GM19324 (cell line): ENCODE measurements around the gene ADA.
"Not testable (repeated sequence)": the region's sequence is repeated elsewhere in the genome, so short reads cannot be mapped to it uniquely, and the experiment has no call there.

ENCODE experiments used
- ATAC-seq: cut with Tn5 transposase; IDR thresholded peaks from one replicate; pipeline ENCODE4 v1.9.1; 2021; ENCODE audit warnings: mild to moderate bottlenecking, moderate library complexity; ENCODE audit not compliant: unreplicated experiment, low FRiP score

ADA gene

DNA sequence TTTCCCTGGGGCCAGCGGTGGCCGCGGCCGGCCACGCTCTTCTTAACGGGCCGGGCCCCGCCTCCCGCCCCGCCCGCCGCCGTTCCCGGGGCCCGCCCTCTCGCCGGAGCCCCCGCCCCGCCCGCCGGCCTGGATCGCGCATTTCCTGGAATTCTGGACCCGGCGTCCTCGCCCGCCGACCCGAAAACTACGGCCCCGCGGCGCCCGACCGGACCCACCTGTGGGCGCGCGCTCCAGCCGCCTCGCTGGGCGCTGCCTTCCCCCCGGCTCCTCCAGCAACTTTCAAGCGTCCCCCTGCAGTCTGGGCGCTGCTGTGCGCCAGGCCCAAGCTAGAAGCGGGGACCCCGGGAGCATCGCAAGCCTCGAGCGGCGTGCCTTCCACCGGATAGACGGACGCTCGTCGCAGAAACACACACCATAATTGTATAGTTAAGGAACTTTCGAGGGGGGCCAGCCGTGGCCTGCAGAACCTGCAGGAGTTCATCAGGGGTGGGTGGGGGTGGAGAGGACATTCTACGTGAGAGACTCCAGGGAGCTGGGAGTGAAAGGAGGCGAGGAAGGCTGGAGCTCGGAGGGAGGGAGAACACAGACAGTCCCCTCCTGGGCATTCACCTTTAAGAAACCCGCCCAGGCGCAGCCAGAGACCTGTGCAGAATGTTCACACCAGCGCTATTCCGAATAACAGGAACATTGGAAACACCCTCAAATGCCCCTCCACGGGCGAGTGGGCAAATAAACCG lies at the start of gene ADA:
TSS of gene ADA (minus strand) at position 16 of the 740 bp plus-strand sequence. CDS start 92 bp downstream, outside the sequence.
- no peak for ATAC-seq

DNA sequence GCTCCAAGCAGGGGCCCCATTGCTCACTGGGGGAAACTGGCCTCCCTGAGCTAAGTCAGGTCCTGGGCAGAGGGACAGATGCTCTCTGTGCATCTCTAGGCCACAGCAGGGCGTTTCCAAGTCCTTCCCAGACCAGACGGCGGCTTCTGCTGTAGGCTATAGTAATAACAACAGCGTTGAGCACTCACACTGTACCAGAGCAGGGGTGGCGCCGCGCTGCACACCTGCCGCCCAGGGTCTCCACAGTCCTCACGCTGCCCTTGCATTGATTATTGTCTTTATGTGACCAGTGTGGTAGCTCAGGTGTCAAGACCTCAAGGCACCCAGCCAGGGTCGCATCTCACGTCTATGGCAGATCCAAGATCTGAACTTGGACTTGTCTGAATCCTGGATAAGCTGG lies 48.8 kb upstream of the ADA start:
- ATAC-seq = no peak

DNA sequence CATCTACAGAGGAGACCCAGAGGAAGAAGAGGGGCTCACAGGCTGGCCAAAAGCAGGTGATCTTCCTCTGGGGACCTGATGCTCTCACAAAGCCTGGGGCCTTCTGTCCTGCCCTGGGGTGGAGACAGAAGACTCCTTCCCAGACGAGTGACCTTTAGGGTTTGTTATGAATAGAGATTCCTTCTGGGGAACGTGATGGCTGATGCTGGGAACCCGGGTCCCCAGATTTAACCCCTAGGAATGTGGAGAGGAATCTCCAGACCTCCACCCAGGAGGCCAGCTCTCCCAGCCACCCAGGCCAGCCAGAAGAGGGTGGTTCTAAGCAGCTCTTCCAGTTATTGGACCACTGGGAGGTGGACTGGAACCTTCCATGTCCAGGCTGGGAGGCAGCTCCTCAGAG lies 46.9 kb upstream of the ADA start:
- no peak for ATAC-seq

DNA sequence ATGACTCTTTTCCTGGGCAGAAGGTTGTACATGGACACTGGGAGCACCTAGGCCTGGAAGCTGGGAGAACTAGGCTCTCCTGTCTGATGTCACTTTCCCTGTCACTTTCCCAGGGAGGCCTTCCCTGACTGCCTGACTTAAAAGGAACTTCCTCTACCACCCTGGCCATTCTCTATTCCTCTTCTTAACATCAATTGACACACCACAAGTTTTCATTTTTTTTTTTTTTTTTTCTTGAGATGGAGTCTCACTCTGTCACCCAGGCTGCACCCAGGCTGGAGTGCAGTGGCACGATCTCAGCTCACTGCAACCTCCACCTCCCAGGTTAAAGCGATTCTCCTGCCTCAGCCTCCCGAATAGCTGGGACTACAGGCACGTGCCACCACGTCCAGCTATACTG lies 45.5 kb upstream of the ADA start:
- ATAC-seq = not testable (repeated sequence)

DNA sequence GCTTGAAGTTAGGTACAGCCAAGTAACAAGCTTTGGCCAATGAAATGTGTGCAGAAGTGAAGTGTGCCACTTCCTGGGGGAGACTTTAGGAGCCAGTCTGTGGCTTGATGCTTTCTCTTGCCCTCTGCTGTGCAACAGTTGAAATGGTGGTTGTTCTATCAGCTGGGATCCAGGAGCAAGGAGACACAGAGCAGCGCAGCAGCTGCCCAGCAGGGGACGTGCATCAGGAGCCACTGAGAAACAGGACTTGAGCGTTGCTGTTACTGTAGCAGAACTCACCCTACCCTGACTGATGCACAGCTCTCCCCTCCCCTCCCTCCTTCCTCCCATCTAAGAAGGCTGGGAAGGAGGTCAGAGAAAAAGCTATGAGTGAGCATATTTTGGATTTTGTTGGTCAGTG lies 44.8 kb upstream of the ADA start:
- ATAC-seq = no peak

DNA sequence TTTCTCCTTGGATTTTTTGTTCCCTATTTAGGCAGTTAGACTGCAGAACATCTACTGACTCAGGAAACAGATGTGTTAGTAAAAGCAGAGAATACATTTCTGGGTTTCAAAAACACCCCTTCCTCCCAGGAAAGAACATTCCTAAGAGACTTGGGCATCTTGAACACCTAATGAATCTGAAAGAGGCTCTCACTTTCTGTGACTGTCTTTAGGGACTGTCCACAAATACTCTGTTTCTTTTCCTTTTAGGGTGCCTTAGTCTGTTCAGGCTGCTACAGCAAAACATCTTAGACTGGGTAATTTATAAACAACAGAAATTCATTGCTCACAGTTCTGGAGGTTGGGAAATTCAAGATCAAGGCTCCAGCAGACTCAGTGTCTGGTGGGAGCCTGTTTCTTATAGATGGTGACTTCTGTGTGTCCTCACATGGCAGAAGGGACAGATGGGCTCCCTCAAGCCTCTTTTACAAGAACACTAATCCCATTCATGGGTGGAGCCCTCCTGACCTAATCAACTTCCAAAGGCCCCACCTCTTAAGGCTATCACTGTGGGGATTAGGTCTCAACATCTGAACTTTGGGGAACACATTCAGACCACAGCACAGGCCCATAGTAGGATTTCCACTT lies 44.3 kb upstream of the ADA start:
- ATAC-seq = no peak

DNA sequence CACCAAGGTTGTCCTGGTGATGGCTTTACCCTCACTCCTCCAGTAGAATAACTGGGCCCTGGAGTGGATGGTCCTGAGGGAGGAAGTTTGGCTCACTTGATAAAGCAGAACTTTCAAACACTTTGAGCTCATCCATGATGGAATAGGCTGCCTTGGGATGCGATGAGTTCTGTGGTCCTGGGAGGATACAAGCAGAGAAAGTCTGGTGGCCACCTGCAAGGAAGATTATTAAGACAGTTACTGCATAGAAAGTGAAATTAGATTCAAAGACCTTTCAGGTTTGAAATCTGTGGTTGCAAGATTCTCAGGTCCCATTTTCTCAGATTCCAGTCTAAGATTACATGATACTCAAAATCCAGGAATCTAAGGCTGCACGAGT lies 43.8 kb upstream of the ADA start:
- no peak for ATAC-seq

DNA sequence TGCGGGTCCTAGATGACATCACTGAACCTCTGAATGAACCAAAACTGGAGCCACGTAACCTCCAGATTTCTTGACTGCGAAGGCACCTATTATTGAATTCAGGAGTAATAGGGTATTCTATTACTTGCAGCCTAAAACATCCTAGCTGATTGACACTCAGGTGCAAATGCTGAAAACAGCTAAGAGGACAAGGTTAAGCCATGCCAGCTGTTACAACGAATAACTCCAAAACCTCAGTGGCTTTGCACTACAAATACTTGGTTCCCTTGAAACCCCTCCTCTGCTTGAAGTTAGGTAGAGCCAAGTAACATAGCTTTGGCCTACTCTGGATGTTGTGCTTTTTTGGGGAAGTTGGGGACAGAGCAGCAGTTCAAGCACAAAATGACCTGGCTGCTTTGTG lies 42.7 kb upstream of the ADA start:
- no peak for ATAC-seq

DNA sequence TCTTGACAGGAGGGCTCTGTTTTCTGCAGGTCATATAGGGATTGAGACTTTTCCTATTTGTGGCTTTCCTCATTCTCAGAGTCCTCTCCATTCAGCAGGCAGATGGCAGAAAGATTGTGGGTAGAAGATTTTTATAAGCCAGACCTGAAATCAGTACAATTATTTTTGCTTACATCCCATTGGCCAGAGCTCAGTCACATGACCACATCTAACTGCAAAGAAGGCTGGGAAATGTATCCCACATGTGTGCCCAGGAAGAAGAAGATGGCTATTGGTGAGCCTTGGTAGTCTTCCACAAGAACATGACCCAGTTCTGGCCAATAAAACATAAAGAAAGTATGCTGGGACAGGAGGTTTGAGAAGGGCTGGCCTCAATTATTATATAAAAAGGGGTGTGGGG lies 42.1 kb upstream of the ADA start:
- no peak for ATAC-seq

DNA sequence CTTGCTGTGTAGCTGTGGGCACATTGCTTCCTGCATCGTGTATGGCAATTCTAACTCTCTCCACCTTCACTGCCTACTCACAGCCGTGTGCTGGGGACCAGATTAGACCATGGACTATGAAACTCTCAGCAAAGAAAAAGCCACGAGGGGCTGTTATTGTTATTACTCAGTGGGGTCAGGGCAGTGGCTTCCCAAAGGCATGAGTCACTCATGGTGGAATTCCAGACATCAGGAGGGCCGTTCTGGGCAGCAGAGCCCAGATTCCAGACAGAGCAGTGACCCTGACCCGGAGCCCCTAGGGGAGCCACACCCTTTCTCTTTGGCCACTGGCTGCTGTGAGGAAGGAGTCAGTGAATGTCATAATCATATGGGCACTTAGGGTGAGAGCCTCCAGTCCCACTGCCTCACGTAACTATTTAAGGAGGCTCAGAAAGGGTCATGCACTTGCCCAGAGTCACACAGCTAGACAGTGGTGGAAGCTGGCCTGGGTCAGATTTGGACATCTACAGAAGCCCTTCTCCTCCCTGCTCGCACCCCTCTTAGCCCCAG lies 41.5 kb upstream of the ADA start:
- no peak for ATAC-seq

DNA sequence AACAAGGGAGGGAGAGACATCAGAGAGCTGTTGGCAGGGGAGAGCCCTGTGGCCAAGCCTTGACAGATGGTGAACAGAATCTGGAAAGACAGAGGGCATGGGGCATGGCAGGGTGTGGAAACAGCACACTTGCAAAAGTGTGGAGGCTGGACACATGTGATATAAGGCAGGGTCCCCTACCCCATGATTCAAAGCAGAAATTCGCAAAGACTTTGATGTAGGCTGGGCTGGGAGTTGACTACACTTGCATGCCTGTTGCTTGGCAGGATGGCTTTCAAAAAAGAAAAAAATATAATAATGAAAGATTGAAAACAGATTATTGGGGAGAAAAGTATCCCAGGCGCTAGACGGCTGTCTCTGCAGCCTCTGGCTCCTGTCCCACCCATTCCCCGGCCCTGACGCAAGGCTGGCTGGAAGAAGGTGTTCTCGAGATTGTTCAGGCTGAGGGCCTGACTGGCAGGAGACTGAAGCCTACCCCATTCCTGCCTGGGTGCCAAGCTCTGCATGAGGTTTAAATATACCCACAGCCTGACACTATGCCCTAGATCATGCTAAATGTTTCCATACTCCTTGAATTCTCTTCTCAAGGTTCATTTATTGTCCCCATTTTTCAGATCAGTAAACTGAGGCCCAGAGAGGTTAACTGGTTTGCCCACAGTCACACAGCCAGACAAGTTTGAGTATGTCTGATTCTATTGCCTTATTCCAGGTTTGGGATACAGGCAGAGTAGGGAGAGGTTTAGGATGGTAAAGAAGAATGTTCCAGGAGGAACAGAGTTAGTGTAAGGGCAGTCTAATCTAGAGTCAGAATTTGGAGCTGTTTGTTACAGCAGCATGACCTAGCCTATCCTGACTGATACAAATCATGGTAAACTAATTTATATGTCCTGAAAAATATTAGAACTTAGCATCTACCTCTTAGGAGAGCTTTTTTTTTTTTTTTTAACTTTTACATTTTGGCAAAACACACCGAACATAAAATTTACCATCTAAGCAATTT lies 40.2 kb upstream of the ADA start:
- ATAC-seq = no peak

DNA sequence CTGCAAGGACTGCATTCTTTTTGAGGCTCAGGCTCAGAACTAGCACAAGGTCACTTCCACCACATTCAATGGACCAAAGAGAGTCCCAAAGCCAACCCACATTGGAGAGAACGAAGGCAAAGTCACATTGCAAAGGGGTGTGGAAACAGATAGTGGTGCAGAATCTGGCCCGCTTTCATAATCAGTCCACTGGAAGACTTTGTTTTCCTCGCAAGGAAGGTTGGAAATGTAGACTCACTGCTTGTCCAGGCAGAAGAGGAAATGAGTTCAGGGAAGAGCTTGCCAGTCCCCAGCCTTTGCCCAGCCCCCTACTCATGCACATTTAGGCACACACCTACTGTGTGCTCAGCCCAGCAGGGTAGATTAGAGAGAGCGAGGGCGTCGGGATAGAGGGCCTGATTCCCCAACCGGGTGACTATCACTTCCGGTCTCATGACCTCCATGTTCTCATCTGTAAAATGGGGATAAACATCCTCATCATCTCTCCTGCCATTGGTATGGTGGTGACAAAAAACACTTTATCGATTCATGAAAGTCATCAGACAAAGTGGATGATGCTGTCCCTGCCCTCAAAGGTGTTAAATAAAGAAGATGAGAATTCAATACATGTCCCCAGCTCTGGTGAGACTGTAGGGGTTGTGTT lies 39.4 kb upstream of the ADA start:
- no peak for ATAC-seq

DNA sequence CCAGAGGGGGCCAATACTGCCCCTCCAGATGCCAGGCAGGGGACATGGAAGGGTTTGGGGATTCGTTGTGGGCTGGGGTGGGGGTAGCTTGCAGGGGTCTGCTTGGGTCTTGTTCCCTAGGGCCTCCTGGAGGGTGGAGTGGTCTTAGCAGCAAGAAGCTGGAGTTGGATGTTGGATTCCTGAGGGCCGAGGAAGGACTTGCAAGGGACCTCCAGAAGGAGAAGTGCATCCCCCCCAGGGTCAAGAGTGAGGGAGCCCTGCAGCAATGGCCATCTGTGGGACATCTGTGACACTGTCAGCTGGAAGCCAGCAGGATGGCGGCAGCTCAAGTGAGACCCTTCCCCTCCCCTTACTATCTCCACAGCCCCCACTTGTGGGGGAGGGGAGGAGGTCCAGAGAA lies 38.3 kb upstream of the ADA start:
- no peak for ATAC-seq

DNA sequence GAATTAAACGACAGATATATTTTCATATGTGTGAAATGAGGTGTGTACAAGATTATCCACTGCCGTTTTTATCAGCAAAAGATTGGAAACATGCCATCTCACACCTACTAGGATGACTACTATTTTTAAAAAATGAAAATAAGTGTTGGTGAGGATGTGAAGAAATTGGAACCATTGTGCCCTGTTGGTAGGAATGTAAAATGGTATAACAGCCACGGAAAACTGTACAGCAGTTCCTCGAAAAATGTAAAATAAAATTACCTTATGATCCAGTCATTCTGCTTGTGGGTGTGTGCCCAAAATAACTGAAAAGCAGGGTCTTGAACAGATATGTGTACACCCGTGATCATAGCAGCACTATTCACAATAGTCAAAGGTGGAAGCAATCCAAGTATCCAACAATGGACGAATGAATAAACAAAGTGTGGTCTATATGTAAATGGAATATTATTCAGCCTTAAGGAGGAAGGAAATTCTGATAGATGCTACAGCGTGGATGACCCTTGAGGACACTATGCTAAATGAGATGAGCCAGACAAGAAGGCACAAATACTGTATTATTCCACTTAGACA lies 36.6 kb upstream of the ADA start:
- no peak for ATAC-seq

DNA sequence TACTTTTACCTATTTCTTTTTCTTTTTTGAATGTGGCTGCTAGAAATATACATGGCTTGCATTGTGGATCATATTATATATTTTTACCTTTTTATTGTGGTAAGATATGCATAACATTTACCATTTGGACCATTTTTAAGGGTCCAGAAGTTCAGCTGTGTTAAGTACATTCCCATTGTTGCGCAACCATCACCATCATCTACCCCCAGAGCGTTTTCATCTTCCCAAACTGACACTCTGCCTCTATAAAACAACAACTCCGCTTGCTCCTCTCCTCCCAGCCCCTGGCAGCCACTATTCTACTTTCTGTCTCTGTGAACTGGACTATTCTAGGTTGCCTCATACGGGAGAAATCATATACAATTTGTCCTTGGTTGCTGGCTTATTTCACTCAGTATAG lies 35.4 kb upstream of the ADA start:
- no peak for ATAC-seq

DNA sequence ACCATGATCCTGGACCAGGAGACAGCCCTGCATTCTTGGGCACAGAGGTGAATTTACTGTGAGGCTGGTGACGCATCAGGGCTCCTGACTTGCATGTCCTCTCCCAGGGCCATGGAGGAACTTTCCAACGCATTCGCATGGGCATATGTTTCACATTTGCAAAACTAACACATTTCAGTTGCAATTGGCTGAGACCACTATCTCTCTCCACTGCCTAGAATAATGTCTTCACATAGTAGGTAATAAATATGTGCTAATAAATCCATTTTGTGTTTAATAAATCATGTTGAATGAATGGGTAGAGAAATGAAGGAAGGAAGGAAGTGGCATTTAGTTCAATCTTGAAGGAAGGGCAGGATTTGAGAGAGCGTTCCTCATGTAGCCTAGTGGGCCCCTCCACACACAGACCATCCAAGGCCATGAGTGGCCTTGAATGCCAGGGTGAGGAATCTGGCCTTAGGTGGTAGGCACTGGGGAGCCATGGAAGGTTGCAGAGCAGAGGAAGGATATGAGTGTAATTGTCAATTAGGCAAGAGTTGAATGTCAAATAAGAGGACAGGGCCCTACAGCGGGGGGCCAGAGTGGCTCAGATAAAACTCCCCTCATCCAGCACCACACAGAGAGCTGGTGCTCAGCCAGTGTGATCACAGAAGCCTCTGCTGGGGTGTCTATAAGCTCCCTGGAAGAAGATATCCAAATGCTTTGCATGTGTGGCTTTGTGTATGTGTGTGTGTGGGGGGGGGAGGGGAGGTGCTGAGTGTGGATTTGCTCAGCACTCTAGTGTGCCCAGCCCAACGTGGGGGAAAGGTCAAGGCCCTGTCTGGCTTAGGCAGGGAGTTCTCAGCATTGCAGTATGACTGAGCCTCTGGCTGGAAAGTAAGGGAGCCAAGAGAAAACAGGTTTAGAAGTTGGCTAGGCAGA lies 32.8 kb upstream of the ADA start:
- ATAC-seq = no peak

DNA sequence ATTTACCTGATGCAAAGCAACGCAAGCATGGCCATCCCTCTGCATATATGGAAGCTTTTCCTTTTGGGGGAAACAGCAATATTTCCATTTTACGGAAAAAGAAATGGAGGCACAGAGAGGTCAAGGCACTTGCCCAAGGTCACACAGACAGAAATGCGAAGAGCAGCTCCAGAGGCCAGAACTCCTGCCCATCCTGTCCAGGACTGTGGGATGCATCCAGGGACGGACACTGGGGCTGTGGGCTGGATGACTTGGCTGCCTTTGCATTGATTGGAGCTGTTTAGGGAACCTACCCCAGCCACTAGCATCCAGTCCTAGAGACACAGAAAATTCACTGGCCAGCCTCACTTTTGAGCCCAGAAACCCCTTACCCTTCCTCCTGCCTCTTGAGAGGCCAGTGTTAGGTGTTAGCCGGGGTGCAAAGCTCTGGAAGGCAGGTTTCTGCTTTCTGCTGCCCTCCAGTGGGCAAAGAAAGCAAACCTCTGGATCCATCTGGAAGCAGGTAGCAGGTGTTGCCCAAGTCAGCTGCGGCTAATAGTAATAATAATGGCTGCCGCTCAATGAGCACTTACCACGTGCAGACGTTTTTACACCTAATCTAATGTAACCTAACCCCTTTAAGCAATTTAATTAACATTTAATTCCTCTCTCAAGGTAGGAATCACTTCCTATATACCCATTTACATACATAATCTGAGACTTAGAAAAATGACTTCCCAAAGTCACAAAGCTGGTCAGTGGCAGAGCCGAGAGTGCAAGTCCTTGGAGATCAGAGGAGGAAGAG lies 32.0 kb upstream of the ADA start:
- ATAC-seq = no peak

DNA sequence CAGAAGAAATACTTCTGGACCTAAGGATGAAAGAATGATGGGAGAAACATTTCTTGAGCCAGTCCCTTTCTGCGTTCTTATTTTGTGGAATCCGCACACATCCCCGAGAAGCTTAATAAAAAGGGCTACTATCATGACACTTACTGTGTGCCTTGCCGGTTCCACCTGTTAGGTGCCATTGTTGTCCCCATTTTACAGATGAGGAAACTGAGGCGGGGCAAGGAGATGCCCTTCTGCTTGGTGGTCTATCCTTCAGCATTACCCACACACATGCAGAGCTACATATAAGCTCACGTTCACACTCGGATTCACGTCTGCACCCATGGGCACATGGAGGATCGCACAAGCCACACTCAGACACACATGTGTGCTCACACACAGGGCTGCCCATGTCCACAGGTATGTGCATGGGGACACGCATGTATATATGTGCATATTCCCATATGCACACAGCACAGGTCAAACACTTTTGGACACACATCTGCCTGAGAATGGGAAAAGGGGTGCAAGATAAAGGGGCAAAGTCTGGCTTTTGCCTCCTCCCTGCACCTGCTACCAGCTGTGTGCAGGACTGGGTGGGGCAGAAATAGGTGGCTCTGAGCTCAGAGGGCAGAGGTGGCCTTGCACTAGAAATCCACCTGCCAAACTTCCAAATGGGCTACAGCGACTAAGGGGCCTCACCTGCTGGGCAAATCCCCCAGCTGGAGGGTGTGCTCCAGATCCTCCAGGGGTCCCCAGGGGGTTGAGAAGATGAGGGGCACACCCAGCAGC lies 30.5 kb upstream of the ADA start:
- ATAC-seq = no peak
